GM19099 (cell line): ENCODE data around the gene FBXL7.

ENCODE experiments used
- POLR2A ChIP-seq: IDR thresholded peaks from 3 replicates; pipeline ENCODE4 v1.6.1; 2011; ENCODE audit warnings: low read depth; ENCODE audit not compliant: insufficient read length; ENCODE audit errors: extremely low read depth

The FBXL7 gene

DNA sequence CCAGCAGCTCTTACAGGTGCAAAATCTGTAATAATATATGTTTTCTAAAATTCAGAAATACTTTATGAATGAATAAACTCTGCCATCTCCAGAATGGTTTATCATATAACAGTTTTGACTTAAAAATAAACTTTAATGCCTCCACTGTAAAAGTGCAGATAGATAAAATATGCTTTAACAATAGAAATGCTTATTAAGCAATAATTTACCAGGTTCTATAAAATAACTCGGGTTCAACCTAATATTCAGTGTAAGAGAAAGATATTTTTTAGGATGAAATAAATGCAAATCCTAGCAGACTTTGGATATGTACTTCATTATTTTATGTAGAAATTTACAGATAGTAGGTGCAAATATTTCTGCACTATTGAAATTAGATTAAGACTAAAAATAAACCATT is 74.1 kb downstream of the FBXL7 start:
- TF ChIP-seq POLR2A = no peak

GRCh38 chr5:15574806-15575325 is 74.9 kb downstream of the FBXL7 start:
- TF ChIP-seq POLR2A = no peak

GRCh38 chr5:15575666-15576065 is 75.7 kb downstream of the FBXL7 start:
- TF ChIP-seq POLR2A = no peak

DNA sequence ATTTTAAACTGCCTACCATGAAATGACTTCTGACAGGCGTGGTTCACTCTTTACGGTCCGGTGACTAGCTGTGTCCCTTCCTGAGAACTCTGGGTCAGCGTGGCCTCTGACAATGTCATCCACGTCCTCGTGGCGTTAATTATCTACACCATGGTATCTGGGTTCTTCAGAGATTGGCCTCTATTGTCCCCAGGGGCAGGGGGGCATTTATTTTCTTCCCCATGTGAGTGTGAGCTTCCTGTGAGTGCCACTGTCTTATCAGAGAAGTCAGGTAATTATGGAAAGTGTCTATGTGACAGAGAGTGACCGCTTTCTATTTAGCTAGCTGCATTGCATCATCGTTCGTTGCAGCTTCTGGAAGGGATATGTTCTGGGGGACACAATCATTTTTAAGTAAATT is 77.2 kb downstream of the FBXL7 start:
- no peak for TF ChIP-seq POLR2A

DNA sequence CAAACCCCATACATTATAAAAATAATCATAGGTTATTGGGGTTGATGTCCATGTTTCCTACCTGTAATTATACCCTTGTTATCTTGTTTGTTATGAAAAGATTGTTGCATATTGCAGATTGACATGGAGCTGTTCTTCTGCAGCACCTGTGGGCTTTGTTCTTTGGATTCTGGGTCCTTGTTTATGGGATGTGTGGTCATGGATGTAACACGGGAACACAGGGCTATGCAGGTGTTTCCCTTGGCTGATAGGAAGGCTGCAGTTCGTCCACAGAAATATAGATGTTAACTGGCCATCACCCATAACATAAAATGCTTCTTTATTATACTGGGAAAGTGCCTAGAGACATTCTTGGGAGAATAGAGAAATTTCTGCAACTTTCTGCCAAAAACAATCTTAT is 77.9 kb downstream of the FBXL7 start:
- TF ChIP-seq POLR2A = no peak

GRCh38 chr5:15579193-15579990 is 79.4 kb downstream of the FBXL7 start:
- TF ChIP-seq POLR2A = no peak

DNA sequence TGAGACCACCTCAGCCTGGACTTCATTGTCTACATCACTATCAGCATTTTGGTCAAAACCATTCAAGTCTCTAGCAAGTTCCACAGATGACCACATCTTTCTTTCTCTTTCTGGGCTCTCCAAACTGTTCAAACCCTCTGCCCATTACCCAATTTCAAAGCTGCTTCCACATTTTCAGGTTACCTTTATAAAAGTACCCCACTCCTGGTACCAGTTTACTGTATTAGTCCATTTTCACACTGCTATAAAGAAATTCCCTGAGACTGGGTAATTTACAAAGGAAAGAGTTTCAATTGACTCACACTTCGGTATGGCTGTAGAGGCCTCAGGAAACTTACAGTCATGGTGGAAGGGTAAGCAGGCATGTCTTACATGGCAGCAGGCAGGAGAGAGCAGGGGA is 84.5 kb downstream of the FBXL7 start:
- no peak for TF ChIP-seq POLR2A

- TF ChIP-seq POLR2A = no peak
These were observed 85.1 kb downstream of the FBXL7 start for GRCh38 chr5:15585128-15585527.

GRCh38 chr5:15585841-15586591 is 86.0 kb downstream of the FBXL7 start:
- no peak for TF ChIP-seq POLR2A

- no peak for TF ChIP-seq POLR2A
These were observed 87.9 kb downstream of the FBXL7 start for GRCh38 chr5:15587916-15588315.

DNA sequence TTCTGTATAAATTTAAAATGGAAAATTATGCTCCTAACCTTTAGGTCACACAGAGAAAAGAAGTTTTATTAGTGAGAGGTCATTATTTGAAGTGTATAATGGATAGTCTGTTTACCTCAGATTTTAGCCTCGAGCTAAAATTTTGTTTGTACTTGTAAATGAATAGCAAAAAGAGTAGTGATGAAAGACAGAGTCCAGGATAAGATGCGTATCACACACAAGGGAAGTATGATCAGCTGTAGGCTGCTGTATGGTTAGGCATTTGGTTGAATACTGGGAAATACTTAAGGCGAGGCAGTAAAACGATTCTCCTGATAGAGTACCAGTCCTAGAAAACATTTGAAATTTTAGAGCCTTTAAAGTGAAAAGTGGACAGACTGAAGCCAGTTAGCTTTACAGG is 92.7 kb downstream of the FBXL7 start:
- no peak for TF ChIP-seq POLR2A

- TF ChIP-seq POLR2A = no peak
These were observed 95.1 kb downstream of the FBXL7 start for GRCh38 chr5:15594977-15595568.

GRCh38 chr5:15595929-15596328 is 95.9 kb downstream of the FBXL7 start:
- TF ChIP-seq POLR2A = no peak

DNA sequence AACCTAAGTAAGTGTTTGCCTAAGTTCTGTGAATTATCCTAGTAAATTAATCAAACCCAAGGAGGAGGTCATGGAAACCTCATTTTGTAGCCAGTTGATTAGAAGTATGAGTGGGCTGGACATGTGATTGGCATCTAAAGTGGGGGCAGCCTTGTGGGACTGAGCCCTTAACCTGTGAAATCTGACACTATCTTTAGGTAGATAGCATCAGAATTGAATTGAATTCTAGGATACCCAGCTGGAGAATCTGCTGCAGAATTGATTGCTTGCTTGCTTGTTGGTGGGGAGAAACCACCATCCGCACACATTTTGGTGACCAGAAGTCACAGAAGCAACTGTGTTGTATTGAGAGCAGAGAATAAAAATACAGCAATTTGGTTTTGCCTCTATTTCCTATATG is 97.0 kb downstream of the FBXL7 start:
- TF ChIP-seq POLR2A = no peak

GRCh38 chr5:15597804-15598203 is 97.8 kb downstream of the FBXL7 start:
- no peak for TF ChIP-seq POLR2A

DNA sequence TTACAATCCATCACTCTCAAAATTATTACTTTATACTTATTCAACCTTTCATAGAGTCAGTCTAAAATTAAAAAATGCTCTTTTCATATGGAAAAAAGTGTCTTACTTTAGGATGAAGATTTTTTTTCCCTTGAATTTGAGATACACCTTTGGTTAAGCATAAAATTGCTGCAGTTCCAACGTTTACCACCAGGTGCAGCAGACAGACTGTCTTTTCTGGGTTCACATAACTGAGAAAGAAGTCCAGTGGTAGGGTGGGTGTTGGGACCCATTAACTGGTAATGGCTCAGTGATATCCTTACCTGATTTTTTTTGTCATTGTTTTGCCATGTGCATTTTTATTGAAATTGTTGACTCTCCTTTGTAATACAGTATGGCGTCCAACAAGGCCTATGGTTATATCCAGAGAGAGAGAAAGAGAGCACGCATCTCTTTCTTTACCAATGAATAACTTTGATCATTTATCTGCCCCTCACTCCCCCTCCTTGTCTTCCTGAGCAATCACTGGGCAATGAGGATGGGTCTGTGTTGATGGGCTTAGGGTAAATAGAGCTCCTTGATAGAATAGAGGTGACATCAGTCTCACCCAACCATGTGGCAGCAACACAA is 98.4 kb downstream of the FBXL7 start:
- TF ChIP-seq POLR2A = no peak

DNA sequence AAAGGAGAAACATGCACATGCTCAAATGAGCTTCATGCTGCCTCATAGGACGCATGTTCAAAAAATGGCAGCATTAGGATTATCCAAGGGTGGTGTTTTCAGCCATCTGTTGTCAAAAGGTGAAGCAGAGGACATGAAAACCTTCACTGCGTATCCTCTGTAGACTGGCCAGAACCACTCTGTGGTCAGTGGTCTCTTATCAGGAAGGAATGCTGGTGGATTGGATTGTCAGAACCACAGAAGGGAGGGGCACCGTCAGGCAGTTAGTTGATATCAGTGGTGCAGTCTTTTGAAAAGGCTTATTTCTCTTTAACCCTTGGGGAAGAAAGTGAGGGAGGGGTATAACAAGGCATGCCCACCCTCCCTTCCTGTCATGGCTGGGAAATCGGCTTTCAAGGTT is 100.1 kb downstream of the FBXL7 start:
- TF ChIP-seq POLR2A = no peak
